ENCODE data around the gene KIAA1755. TPM values are rescaled to one million over a fixed set of nuclear protein-coding genes. Genes with fewer than 3 reads are reported as not detected.

KIAA1755 gene
- total RNA-seq, 2 experiments from 2014 or later: not detected

DNA sequence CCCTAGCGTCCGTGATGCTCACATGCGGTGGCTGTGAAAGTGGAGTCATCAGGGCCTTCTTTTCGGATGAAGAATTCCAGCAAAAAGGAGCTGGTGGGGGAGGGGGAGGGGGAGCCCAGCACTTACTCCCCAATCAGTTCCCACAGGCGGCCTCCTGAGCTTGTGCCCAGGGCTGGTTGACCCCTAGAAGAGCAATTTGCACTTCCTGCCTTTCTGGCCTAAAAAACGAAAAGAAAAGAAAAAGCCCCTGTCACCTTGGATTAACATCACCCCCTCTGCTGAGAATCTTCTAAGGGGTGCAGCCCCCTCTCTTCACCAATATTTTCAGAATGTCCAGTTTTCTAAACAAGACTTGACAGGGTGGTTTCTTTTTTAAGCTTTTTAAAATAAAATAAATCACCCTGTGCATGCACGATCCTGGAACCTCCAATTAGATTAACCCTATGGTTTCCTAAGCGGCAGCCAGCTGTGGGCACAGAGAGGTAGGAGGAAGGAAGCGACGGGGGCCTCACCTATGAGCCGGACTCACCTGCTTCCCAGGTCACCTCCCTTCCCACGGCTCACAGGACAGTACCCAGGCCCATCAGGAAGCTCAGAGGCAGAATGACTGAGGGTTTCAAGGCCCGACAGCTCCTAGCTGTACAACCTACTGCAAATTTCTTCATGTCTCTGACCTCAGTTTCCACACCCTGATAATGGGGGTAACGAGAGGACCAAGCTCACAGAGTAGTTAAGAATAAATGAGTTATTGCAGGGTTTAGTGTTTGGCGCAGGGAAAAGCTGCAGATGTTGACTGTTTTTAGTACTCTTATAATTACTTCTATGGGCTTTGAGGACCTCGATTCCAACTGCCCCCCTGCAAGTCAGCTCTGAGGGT, 85.0 kb downstream of the KIAA1755 start:
- ChIA-PET POLR2A (interaction anchor here (0.5 kb wide), 1 partner anchor 130 kb away, joined by 3 read pairs; no protein-coding TSS in a partner anchor), CTCF (interaction anchor here (0.7 kb wide), 1 partner anchor 611 kb away, joined by 6 read pairs; no protein-coding TSS in a partner anchor)

DNA sequence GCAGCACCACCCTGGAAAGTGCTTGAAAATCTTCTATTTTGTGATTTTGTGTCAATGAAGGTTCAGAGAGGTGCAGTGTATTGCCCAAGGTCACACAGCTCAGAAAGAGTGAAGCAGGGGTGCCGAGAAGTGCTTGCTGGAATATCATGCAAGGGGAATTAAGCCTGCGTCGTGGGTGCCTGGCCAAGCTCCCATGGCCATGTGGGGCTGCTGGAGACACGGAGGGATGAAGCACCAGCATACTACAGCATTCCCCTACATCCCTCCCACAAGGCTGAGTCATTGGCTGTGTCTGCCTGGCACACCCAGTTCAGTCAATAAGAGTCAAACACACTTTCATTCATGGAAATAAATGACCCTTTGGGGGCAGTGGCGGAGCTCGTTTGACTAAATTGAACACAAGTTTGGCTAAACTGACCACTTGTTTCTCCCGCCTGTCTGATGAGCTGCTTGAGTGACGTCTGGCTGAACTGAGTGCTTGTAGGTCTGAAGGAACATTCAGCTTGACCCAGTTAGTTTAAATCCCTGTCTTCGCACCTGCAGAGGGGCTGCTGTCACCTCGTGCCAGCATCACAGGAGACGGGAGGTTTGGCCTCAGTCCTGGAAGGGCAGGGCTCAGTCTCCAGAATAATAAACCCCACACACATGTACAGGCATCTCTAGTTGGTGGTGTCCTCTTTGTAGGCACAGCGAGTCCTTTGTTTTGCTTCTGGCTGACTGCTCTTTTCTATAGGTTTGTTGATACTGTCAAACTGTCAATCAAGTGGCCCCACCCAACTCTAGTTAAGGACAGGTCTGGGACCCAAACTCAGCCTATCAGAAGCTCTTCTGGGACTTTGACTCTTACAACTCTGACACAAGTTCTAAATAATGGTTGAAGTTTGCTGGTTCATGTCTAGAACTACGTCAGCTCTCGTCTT, 87.0 kb downstream of the KIAA1755 start:
- ChIA-PET CTCF (interaction anchor here (1.1 kb wide), 1 partner anchor 30 kb away, joined by 3 read pairs; no protein-coding TSS in a partner anchor), POLR2A (interaction anchor here (0.6 kb wide), 1 partner anchor 118 kb away, joined by 3 read pairs; no protein-coding TSS in a partner anchor)

DNA sequence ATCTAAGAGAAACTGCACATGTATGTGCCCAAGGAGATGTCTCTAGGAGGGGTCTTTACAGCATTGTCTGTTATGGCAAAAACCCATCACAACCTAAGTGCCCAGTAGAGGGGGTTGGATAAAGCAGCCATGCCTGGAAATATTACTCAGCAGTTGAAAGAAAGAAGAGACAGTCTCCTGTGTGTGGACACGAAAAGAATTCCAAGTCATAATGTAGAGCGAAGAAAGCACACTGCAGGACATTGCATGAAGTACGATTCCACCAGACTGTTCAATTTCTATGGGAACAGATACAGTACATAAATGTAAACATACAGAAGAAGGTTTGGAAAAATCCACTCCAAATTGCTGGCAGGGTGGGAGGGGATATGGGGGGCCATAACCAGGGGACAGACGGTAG, 88.1 kb downstream of the KIAA1755 start:
- ChIA-PET CTCF (no interaction called here), POLR2A (no interaction called here)

DNA sequence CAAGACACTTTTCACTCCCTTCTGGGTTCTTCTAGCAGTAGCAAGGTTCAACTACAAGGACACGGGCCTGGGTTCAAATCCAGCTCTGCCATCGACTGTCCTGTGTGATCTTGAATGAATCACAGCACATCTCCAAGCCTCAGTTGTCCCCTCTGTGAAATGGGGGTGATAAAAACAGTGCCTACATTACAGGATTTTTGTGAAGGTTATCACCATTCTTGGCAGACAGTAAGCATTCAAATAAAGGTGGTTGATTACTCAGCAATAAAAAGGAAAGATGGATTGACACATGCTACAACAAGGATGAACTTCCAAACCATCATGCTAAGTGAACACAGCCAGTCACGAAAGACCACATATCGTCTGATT, 88.9 kb downstream of the KIAA1755 start:
- CTCF ChIA-PET: no interaction called here
- POLR2A ChIA-PET: no interaction called here

DNA sequence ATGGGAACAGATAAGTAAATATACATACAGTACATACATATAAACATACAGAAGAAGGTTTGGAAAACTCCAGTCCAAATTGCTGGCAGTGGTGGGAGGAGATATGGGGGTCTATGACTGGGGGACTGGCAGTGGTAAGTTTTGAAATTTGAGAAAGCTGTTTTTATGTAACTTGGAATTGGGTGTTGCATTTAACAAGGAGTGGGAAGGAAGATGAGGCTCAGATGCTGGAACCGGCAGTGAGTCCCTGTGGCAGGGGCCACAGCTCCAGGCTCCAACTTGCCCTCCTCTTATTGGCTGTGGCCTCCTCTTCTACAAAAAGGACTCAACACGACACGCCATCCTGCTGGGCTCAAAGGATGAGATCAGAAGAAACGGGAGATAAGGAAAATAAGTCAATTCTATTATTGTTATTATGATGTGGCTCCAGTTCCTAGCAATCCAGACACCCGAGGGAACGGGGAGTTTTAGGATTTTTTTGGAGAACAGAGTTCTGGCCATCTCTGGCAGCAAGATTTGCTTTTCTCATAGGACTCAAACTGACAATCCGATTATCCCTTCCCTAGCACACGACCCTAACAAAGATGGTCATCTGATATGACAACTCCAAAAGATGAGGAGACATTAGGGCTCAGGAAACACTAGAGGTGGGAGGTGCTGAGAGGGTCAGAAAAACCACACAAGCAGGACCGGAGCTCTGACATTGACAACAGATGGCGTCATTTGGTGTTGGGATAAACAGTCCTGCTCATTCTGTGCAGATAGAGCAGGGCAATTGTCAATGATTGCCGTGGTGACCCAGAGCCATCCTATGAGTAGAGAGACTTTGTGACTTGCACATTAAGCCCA, 89.5 kb downstream of the KIAA1755 start:
- CTCF ChIA-PET: interaction anchor here (0.6 to 1.1 kb wide), 2 partner anchors 17 to 113 kb away, joined by 3 read pairs; no protein-coding TSS in a partner anchor

DNA sequence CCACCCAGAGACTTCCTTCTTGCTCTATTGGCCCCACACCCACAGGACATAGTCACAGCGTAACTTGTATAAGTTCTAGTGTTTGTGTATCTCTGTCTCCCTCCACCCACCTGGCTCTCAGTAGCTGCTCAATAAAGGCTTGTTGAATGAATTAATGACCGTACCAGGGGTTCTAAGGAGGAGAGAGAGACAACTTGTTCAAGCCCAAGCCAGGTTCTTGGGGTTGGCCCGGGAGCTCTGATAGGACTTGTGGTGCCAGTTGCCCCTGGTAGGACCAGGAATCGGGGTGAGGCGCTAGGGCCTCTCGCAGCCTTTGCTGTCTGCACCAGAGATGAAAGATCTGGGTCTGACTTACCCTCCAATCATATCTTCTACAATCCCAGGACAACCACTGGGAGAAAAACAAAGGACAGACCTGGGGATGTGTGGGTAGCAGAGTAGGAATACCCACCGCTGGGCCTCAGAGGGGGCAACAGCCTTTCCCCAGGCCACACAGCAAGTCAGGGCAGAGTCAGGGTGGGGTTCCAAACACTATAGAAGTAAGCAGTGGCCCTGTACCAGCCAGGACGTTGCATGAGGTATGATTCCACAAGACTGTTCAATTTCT, 90.2 kb downstream of the KIAA1755 start:
- ChIA-PET CTCF (interaction anchor here (0.6 to 1.1 kb wide), 2 partner anchors 16 to 113 kb away, joined by 3 read pairs; no protein-coding TSS in a partner anchor), POLR2A (no interaction called here)

More for the DNA sequence above, 89.5 kb downstream of the KIAA1755 start:
- POLR2A ChIA-PET: no interaction called here

DNA sequence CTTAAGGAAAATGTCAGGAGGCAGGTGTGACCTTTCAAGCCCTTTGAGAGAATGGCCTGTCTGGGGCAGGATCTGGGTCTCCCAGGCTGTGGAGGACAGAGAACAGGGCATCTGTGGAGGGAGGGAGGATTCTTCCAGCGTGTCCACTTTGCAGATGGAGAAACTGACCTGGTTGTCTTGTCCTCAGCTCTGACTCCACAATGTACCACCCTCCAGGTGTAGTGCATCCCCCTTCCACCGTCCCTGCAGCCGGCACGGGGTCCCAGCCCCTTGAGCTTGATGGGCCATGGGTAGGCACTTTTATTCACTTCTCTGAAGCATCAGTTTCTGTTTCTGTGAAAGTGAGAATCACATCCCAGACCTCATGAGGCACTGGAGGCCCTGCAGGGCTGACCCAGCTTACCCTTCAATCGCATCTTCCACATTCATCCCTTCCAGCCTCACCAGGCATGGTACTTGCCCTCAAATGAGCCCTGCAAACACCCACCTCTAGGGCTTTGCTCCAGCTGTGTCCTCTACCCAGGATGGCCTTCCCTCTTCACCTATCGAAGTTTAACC, 90.8 kb downstream of the KIAA1755 start:
- ChIA-PET CTCF (interaction anchor here (1.1 kb wide), 1 partner anchor 15 kb away, joined by 3 read pairs; no protein-coding TSS in a partner anchor), POLR2A (no interaction called here)

DNA sequence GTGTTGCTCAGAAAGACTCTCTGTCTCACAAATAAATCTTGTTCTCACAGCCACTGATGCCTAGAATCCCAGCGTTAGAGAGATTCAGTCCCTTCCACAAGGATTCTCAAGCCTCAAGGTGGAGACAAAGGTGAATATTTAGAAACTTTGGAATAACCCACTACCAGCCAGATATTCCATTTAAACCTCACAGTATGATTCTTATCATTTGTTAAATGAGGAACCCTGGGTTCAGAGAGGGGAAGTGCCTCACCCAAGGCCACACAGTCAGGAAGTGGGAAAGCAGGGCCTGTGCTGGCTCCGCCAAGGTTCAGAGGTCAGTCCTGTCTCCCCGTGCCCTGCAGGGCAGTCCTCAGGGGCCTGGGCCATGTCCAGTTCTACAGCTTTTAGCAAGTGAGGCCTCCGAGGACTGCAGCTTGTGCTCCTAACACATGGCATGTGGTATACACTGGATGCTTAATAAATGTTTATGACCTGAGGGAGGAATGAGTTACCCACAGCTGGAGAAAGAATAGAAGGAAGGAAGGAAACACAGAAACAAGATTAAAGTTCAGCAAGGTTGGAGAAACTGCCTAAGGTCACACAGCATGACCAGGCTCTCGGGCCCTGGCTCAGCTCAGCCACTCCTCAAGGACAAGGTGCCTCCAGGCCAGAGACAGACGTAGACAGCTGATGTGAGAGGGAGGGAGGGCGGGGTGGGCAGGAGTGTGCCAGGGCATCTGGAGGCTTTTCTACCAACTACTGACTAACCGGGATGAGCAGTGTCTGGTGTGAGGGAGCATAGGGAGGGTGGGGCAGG, 91.5 kb downstream of the KIAA1755 start:
- POLR2A ChIA-PET: no interaction called here
- CTCF ChIA-PET: interaction anchor here (1.3 kb wide), 1 partner anchor 52 kb away, joined by 3 read pairs; no protein-coding TSS in a partner anchor

DNA sequence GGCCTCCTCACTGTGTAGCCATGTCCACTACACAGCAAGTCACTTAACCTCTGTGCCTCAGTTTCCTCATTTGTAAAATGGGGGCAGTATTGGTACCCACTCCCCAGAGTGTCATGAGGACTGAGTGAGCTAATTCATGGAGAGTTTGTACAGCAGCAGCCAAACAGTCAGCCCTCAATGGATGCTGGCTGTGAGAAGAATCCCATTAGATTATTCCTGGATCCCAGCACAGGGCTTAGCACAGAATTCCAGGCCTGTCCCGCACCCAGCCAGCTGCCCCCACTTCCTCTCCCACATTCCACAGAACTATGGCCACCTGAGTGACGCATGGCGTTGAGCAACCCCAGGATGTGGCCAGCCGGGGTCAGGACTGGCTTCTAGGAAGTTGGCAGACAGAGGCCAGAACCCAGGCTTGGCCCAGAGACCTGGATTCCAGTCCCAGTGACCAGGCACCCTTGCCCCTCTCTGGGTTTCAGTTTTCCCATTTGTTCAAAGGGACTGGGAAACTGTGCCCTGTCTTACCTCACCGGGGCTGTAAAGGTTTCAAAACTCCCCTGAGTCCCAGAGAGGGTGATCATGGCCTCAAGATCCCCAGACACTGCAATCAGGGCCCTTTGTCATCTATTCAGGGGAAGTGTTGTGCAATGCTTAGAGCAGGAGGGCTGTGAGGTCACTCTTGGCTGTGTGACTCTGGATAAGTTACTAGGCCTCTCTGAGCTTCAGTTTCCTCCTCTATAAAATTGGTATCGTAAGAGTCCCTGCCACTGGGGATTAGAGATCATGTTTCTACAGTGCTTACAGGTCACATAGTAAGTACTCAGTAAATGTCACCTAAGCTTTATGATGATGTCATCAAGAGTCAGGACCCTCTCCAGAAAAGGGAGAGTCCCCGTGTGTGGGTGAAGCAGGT, 92.4 kb downstream of the KIAA1755 start:
- ChIA-PET POLR2A (no interaction called here), CTCF (interaction anchor here (1.1 to 1.3 kb wide), 2 partner anchors 53 to 130 kb away, joined by 3 to 4 read pairs; no protein-coding TSS in a partner anchor)

DNA sequence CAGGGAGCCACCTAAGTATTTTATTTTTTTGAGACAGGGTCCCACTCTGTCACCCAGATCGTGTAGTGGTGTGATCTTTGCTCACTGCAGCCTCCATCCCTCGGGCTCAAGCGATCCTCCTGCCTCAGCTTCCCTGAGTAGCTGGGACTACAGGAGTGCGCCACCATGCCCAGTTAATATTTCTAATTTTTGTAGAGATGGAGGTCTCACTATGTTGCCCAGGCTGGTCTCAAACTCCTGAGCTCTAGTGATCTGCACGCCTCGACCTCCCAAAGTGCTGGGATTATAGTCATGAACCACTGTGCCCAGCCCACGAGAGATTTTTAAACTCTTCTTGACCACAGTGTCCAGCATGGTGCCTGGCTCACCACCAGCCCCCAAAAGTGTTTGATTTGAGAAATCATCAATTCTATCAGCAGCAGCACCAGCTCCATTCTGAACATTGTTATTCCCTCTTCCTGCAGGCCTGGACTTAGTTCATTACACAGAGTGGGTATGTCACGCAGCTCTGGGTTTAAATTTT, 93.1 kb downstream of the KIAA1755 start:
- POLR2A ChIA-PET: no interaction called here
- CTCF ChIA-PET: interaction anchor here (1.1 to 1.3 kb wide), 2 partner anchors 54 to 129 kb away, joined by 3 to 4 read pairs; no protein-coding TSS in a partner anchor

DNA sequence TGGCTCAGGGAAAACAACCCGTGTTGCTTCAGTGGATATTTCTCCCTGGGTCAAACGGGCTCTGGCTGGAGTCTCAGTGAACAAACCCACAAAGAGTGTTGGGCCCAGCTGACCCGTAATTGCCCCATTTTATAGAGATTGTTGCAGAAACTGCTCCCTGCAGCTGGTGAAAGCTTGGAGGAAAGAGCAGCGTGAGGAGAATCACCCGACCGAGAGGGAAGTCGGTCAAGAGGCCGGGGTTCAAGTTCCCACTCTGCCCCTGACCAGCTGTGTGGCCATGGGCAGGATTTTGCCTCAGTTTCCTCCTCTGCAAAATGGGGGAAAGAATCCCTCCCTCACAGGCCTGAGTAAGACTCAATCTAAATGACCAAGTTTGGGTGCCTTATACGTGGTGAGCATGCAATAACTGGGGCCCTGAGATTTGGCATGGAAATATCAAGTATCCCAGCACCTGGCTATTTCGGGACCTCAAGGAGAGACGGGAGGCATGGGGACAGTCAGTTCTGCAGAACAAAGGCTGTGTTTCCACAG, 93.8 kb downstream of the KIAA1755 start:
- ChIA-PET POLR2A (no interaction called here), CTCF (interaction anchor here (1.1 to 1.2 kb wide), 2 partner anchors 94 to 129 kb away, joined by 4 read pairs; no protein-coding TSS in a partner anchor)

DNA sequence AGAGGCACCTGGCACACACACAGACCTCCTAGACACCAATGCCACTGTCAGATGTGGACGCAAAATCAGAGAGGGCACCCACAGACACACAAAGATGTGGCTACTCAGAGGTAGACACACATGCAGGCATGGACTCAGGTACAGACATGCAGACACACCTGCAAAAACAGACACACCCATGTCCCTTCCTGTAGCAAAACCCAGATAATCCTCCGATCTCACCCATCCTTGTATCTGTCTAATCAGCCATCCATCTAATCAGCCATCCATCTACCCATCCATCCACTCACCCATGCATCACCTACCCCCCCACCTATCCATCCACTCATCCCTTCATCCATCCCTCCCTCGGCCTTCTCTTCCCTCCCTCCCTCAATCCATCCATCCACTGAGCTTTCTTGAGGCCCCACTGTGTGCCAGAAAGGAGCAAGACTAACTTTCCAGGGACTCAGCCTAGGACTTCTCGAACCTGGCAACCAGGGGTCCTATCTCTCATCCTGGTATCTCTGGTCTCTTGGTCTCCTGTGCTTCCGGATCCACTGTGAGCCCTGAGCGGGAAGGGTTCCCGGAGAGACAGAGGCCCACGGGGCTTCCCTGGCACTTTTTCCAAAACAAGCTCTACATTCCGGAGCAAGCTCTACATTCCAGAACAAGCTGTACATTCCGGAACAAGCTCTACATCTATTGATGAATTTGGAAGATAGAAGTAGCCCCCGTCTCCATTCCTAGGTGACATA, 94.4 kb downstream of the KIAA1755 start:
- CTCF ChIA-PET: interaction anchor here (1.2 kb wide), 1 partner anchor 93 kb away, joined by 4 read pairs; no protein-coding TSS in a partner anchor
- POLR2A ChIA-PET: no interaction called here

DNA sequence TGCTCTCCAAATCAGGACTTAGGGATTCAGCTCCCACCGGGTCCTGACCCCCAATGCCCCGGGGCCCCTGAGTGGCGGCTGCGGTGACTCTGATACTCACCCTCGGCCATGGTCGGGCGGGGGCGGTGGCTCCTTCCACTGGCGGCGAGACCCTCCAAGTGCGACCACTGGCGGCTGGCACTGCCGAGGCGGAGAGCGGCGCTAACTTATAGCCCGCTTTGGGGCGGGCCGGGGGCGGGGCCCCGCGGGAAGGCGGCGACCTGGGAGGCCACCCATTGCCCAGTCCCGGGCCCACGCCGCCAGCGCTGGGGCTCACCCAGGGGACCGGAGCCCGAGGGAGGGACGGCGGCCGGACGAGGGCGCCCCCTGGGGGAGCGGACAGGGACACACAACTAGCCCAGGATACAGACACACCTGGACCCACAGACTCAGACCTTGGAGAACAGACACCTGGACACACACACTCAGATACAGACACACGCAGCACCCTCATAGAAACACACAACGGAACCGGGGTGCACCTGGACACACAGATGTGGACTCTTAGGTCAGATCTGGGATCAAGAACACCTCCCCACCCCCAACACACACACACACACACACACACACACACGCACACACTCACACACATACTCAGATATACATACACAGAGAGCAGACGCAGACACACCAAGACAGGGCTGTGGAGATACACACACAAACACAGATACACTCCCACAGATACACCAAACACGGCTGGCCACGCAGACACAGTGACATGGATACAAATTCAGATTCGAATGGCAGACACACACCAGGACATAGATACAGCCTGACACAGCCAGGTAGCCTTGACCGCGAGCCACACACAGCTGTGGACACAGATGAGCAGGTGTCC, 95.2 kb downstream of the KIAA1755 start, which contains the start of gene TGM2:
TGM2 (minus strand) TSS at position 182 of the 877 bp plus-strand sequence; CDS start at position 110, 72 bp downstream.
- CTCF ChIA-PET: interaction anchor here (1.0 to 1.2 kb wide), 3 partner anchors 53 to 92 kb away, joined by 3 to 4 read pairs (median 3); no protein-coding TSS in a partner anchor
- POLR2A ChIA-PET: no interaction called here

DNA sequence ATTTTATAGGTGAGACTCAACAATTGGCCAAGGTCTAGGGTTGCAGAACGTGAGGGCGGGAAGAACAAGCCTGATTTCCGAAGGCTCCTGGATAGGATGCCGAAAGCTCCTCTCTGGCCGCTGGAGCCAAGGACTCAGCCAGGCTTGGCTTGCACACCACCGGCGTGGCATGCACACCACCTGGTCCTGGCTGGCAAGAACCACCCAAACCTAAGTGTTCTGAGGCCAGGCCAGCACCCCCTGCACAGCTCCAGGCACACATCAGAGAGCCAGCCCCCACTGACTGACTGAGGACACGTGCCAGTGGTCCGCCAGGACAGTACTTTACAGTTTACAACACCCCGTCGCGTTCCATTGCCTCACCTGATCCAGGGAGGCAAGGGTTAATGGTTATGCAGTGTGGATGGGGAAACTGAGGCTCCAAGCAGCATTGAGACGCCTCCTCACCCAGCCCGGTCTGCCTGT, 95.9 kb downstream of the KIAA1755 start:
- CTCF ChIA-PET: interaction anchor here (1.0 to 2.2 kb wide), 4 partner anchors 53 to 91 kb away, joined by 3 to 8 read pairs (median 3); no protein-coding TSS in a partner anchor
- POLR2A ChIA-PET: no interaction called here

Data from activated CD8-positive, alpha-beta memory T cell treated with anti-CD3 and anti-CD28 coated beads for 36 hours (primary cell).